Adrenal gland (tissue), 12 donors: Measurements from ENCODE around the gene KIF2A. TPM values are rescaled to one million over a fixed set of nuclear protein-coding genes. Genes with fewer than 3 reads are reported as not detected.

Source experiments
- DNase-seq, 7 donors: peaks; one replicate each; pipeline ENCODE4 v3.0.0-alpha.2; 2019 to 2020
- H3K27ac ChIP-seq, 5 donors: fragments of 200-600 bp; sonication (generic) in 4 of 5; 1 replicate in 3 of 5; 2 replicates in 2 of 5; pipeline versions ENCODE4 v1.5.1 to v1.8.0; 2016 to 2020; ENCODE audit warnings: mild to moderate bottlenecking in 1 of 5
- H3K27me3 ChIP-seq: fragments of 200-600 bp; 2 replicates; pipeline ENCODE4 v1.8.0; 2021
- H3K36me3 ChIP-seq, 2 donors: fragments of 200-600 bp; replicated peaks in 1 of 2; 1 replicate in 1 of 2; 2 replicates in 1 of 2; pipeline versions ENCODE4 v1.5.1 to v1.8.0; 2018 to 2022
- H3K4me1 ChIP-seq, 2 donors: fragments of 200-600 bp; replicated peaks in 1 of 2; 1 replicate in 1 of 2; 2 replicates in 1 of 2; pipeline versions ENCODE4 v1.5.1 to v1.8.0; 2018 to 2021
- H3K4me3 ChIP-seq, 4 donors: fragments of 200-600 bp; sonication (generic) in 3 of 4; one replicate each; pipeline ENCODE4 v1.5.1; 2016 to 2018
- H3K9me3 ChIP-seq, 3 donors: fragments of 200-600 bp; sonication (generic) in 1 of 3; replicated peaks in 1 of 3; 1 replicate in 2 of 3; 2 replicates in 1 of 3; pipeline versions ENCODE4 v1.5.1 to v1.8.0; 2016 to 2021
- POLR2A ChIP-seq, 2 donors: fragments of 450-650 bp; IDR thresholded peaks; one replicate each; pipeline ENCODE4 v1.6.1; 2017; ENCODE audit warnings: antibody characterized with exemption in 2 of 2, mild to moderate bottlenecking in 2 of 2, moderate library complexity in 1 of 2
- WGBS, 4 donors: extraction: QIAGEN DNeasy Blood & Tissue Kit in 2 of 4; methylation state at CpG; one replicate each; pipeline versions ENCODE4 v1.1.5 to v1.1.7; 2013 to 2017; 5-methylcytosine and 5-hydroxymethylcytosine counted together
- intact Hi-C, 2 donors: fragments of 100-400 bp; cut with DNase I; formaldehyde crosslinking; loops; one replicate each; pipeline versions ENCODE4 v1.14.1 to v1.15.0; 2022 to 2023
- polyA plus RNA-seq, 3 donors: library from polyadenylated mRNA; stranded (reverse); fragments of 200-250 nt in 2 of 3; fragments of 350-450 nt in 1 of 3; fragmentation: Illumina TruSeq in 1 of 3; extraction: RNeasy Lipid Tissue Mini Kit (QIAGEN cat#74804) in 1 of 3; gene quantifications; one replicate each; pipeline ENCODE4 v1.2.3, GENCODE V29; 2013 to 2014
- total RNA-seq, 9 donors: library from RNA; depleted of rRNA in 4 of 9; stranded (reverse); fragments of >200 nt in 4 of 9; fragments of 120-200 nt in 1 of 9; fragmentation: NEBNext Ultra II Directional in 1 of 9; extraction: Animal tissue kit (Norgen Biotek cat#: 25700) in 1 of 9; gene quantifications; one replicate each; pipeline versions ENCODE4 v1.1.0 to v1.2.4, GENCODE V29; 2013 to 2023
- TF ChIP-seq, protein P1 (sequence below), 6 experiments: fragments of 450-650 bp in 4 of 6; fragments of 200-600 bp in 2 of 6; sonication (generic) in 1 of 6; IDR thresholded peaks; 1 replicate in 5 of 6; 2 replicates in 1 of 6; pipeline versions ENCODE4 v1.5.1 to v1.8.0; 2016 to 2021; ENCODE audit warnings: antibody characterized with exemption in 6 of 6, mild to moderate bottlenecking in 2 of 6, moderate library complexity in 1 of 6
- donor health status: healthy with polysubstance abuse.
- donor health status: Bipolar disorder and iron deficiency.
- donor health status: DM: yes; HTN: yes; CAD: no.
- donor health status: DM: no; HTN: no; CAD: no.
- donor health status: DM: no; HTN: no; CAD: no.
- donor health status: DM: yes; HTN: yes; CAD: no.

The KIF2A gene
- total and polyA plus RNA-seq, 12 donors, result 2.1 to 50.2 (median 24.2) TPM

DNA sequence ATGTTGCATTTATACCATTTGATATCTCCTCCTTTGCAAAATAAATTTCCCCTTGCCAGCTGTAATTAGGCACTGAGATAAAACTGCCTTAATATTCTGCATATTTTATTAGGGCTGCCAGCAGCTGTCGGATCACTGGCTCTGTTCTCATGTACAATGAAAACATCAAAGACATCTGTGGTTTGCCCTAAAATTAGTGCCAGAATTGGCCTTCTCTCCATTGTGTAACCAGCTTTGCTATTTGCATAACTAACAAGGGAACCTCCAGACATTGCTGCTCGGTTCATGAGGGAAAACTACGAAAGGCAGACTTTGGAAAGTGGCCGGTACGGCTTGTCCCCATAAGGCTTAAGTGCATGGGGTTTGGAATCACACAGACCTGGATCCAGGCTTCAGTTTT, 45.5 kb upstream of the KIF2A start:
- Histone ChIP-seq H3K27ac (no peak overlapping the region), H3K4me1 (no peaks in the 10 kb centered on the region), H3K36me3 (no peaks in the 10 kb centered on the region), H3K4me3 (no peak overlapping the region), H3K27me3 (no peaks in the 10 kb centered on the region), H3K9me3 (no peaks in the 10 kb centered on the region)
- no peak for DNase-seq
- no peak for TF ChIP-seq POLR2A (IDR thresholded peaks at IDR 0.05)
- TF ChIP-seq, protein P1, sequence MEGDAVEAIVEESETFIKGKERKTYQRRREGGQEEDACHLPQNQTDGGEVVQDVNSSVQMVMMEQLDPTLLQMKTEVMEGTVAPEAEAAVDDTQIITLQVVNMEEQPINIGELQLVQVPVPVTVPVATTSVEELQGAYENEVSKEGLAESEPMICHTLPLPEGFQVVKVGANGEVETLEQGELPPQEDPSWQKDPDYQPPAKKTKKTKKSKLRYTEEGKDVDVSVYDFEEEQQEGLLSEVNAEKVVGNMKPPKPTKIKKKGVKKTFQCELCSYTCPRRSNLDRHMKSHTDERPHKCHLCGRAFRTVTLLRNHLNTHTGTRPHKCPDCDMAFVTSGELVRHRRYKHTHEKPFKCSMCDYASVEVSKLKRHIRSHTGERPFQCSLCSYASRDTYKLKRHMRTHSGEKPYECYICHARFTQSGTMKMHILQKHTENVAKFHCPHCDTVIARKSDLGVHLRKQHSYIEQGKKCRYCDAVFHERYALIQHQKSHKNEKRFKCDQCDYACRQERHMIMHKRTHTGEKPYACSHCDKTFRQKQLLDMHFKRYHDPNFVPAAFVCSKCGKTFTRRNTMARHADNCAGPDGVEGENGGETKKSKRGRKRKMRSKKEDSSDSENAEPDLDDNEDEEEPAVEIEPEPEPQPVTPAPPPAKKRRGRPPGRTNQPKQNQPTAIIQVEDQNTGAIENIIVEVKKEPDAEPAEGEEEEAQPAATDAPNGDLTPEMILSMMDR (IDR thresholded peaks at IDR 0.05), result no peak
- 56 to 70% (median 63%) methylated on average over 5 of the region's 5 CpGs for WGBS, 4 donors
- intact Hi-C loops, result no loop called here

DNA sequence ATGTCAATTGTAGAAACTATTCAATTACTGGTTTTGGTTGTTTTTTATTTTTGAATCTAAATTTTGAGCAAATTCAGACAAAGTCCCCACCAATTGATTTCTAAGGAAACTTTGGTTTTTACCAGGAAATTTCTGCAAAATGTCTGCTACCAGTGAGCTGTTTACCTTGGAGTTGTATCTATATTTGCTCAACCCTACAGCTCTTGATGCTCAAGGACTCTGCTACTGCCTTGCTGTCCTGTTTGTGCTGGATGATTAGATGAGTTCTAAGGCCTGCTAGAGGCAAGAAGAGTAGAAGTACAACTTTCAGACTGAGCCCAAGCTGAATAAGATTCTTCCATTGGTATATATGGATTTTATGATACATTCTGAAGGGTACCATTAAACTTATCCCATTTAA, 42.6 kb upstream of the KIF2A start:
- no peaks in the 10 kb centered on the region for H3K4me1 ChIP-seq
- TF ChIP-seq POLR2A (IDR thresholded peaks at IDR 0.05), result no peak
- TF ChIP-seq, protein P1 (IDR thresholded peaks at IDR 0.05), result no peak
- no peaks in the 10 kb centered on the region for H3K27me3 ChIP-seq
- no peak for DNase-seq
- no peaks in the 10 kb centered on the region for H3K36me3 ChIP-seq
- intact Hi-C loops, result no loop called here
- no peaks in the 10 kb centered on the region for H3K9me3 ChIP-seq
- no peak overlapping the region for H3K4me3 ChIP-seq
- no peak overlapping the region for H3K27ac ChIP-seq

DNA sequence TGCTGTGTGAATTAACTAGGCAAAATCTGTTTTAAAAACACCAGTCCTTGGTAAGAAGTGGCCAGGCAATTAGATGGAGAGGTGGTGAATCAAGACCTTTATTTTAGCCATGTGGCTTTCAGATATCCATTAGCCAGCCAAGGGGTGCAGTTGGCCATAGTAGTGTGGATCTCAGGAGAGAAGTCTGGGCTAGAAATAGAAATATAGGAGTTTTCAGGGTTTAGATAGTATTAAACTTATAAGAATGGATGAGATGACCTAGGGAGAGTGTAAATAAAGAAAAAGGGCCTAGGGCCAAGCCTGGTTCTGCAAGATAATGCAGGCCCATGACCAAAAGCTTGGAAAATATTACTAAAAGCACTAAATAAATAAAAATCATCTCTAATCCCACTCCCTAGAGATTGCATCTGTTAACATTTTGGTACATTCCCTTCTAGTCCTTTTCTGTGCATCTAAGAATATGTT, 40.3 kb upstream of the KIF2A start:
- H3K4me1 ChIP-seq, result no peaks in the 10 kb centered on the region
- no peak overlapping the region for H3K27ac ChIP-seq
- DNase-seq, result no peak
- no peak overlapping the region for H3K4me3 ChIP-seq
- H3K9me3 ChIP-seq, result no peaks in the 10 kb centered on the region
- no peaks in the 10 kb centered on the region for H3K27me3 ChIP-seq
- no peak for TF ChIP-seq POLR2A (IDR thresholded peaks at IDR 0.05)
- TF ChIP-seq, protein P1 (IDR thresholded peaks at IDR 0.05), result no peak
- no peaks in the 10 kb centered on the region for H3K36me3 ChIP-seq
- intact Hi-C loops, result no loop called here

DNA sequence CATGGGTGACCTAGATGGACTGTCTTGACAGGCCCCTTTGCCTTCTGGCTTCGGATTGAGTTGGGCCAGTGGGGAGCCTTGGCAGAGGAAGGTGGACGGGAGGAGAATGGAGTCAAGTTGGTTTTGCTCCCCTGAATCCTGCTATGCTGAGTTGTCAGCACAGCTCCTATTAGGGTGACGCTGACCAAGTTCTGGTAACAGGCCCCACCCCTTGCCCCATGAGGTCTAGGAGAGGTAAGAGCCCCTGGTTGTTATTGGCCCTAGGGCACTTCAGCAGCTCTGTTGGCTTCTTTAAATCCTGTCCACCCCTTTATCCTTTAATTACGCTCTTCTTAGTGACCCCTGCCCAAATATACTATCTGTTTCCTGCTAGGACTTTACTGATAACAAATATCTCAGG, 39.4 kb upstream of the KIF2A start:
- Histone ChIP-seq H3K4me1 (no peaks in the 10 kb centered on the region), H3K27me3 (no peaks in the 10 kb centered on the region), H3K36me3 (no peaks in the 10 kb centered on the region), H3K4me3 (no peak overlapping the region), H3K27ac (no peak overlapping the region), H3K9me3 (no peaks in the 10 kb centered on the region)
- intact Hi-C loops, result no loop called here
- TF ChIP-seq, protein P1 (IDR thresholded peaks at IDR 0.05), result no peak
- TF ChIP-seq POLR2A (IDR thresholded peaks at IDR 0.05), result no peak
- 87 to 93% (median 92%) methylated on average over 4 of the region's 4 CpGs for WGBS, 4 donors
- DNase-seq, result no peak
